NOMO-1 treated with DMSO at 0.1 percent for 48 hours (cell line): Measurements from ENCODE around the gene IL2.
A peak's percentile ranks its signal among the peaks of the same experiment; 100 is the strongest.

Source experiments
- DNase-seq: peaks from one replicate; lab custom pipeline; 2025; ENCODE audit not compliant: unreplicated experiment; lab: John Stamatoyannopoulos, UW

IL2 gene

GRCh38 chr4:122456231-122457116 lies at the start of gene IL2:
TSS of gene IL2 (minus strand) at chr4:122456725. CDS start at chr4:122456440, 285 bp downstream.
- no peak for DNase-seq

DNA sequence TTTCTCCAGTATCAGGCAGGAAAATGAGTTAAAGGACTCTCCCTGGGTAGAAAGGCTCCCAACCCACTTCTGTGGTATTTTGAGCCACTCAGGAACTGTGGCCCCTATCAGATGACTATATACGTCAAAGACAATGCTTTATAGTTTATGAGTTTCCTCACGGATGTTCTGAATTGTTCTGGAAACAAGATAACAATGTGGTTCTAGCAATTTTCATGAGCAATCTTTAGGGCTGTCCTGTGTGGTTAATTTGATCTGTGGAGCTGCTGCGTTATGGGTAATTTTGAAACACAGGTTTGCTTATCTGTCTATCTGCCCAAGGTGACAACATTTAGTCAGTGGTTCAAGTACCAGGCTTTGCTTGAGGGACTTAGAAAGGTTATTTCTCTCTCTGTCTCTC lies 46.7 kb upstream of the IL2 start:
- no peak for DNase-seq

GRCh38 chr4:122500852-122501501 lies 44.5 kb upstream of the IL2 start:
- DNase-seq = no peak

DNA sequence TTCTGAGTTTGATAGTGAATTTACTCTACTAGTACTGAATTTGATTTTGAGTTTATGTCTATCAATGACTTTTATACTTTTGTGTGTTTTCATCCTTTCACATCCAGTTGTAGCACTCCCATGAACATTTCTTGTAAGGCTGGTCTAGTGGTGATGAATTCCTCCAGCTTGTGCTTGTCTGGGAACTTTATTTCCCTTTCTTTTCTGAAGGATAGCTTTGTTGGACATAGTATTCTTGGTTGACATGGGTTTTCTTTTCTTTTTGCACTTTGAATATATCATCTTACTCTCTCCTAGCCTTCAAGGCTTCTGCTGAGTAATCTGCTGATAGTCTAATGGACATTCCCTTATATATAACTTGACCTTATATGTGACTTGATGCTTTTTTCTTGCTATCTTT lies 32.5 kb upstream of the IL2 start:
- DNase-seq = no peak

DNA sequence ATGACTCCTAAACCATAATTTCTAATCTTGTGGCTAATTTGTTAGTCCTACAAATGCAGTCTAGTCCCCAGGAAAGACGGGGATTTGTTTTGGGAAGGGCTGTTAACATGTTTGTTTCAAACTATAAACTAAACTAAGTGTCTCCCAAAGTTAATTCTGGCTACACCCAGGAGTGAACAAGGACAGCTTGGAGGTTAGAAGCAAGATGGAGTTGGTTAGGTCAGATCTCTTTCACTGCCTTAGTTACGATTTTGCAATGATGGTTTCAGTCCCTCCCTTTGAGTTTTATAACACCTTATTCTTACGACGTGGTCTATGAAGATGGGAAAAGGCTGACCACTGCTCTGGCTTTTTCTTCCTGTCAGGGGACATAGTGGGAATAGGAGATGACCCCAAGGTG lies 27.0 kb upstream of the IL2 start:
- DNase-seq = no peak

DNA sequence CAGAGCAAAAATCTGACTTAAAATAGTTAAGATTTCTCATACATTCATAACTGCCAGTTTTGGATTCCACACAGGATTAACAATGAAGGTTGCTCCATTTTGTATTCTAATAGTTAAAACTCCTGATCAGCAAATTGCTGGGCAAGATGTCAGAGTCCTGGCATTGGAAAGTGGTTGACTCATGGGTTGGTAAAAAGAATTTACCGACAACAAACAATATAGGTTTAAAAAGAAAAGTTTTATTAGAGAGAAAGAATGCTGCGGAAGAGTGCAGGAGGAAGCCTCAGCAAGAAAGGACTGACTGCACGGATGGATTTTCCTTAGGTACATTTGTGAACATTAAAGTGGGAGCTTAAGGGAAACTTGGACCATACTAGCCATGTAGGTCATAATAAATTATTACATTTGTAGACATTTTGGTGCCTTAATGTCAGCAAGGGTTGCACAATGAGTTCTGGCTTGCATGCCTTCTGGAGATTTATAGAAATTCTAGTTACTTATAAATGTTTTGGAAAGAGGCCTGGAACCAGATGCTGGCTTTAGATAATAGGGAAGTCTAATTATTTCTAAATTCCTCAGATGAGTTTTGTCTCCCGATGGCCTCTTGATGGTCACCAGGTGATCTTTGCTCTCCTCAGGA lies 25.4 kb upstream of the IL2 start:
- DNase-seq = no peak

- DNase-seq = peak; percentile 76
Measured at GRCh38 chr4:122480655-122481487, 24.3 kb upstream of the IL2 start.

- peak; percentile 81 for DNase-seq
Measured at GRCh38 chr4:122479935-122480416, 23.5 kb upstream of the IL2 start.

- no peak for DNase-seq
Measured at GRCh38 chr4:122476745-122477144, 20.2 kb upstream of the IL2 start.

- no peak for DNase-seq
Measured at GRCh38 chr4:122476126-122476525, 19.6 kb upstream of the IL2 start.

- DNase-seq = no peak
Measured at GRCh38 chr4:122475233-122475632, 18.7 kb upstream of the IL2 start.

- no peak for DNase-seq
Measured at GRCh38 chr4:122469457-122469856, 12.9 kb upstream of the IL2 start.

DNA sequence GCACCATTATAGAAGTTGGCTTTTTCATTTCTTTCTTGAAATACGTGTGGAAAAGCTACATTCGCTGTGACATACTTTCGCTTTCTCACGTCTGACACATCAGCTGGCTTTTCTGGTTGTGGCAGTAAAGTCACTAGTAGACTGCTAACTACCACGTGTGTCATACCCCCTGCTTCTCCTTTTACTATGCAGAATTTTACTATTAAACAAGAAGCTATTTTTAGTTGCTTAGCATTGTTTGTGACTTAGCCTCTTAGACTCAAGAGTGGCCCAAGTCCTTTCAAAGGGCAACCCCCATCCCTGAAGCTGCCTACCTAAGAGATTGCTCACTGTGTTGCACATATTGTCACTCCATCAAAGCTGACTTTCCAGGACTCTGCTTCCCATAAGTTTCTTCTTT lies 2.1 kb upstream of the IL2 start:
- DNase-seq = peak; percentile 85

DNA sequence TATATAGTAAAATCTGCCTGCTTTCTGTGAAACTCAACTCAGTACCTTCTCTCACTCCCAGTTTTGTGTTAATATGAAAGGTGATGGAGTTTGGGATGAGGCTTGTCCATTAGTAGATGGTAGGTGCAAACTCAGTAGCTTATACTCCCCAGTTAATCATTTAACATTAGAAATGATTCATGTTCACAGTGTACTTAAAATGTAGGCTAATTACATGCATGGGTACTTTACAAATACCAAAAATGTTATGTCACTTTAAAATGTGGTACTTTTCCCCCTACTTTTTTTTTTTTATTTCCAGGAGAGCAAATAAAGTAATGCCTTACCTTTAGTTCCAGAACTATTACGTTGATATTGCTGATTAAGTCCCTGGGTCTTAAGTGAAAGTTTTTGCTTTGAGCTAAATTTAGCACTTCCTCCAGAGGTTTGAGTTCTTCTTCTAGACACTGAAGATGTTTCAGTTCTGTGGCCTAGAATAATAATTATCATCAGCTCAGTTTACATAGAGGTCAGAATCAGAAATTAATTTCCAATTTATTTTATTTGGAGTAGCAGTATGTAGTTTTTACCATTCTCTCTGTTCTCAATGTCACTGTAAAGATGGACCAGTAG lies 3.0 kb downstream of the IL2 start:
- peak; percentile 11 for DNase-seq

DNA sequence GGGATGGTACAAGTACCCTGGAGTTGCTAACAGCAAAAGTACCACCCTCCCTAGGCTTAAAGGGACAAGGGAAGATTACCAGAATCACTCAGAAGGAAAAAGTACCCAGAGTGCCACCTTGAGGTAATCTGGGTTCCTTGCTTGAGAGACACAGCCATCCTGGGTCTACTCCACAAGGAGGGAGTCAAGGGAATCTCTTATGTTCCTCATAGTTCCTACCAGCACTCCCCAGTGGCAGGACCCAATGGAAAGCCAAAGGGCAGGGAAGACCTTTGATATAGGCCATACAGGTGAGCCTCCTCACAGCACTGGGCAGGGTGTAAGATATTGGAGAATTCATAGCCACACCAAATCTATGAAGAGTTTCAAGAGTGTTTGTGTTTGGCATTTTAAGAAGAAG lies 5.7 kb downstream of the IL2 start:
- DNase-seq = no peak

DNA sequence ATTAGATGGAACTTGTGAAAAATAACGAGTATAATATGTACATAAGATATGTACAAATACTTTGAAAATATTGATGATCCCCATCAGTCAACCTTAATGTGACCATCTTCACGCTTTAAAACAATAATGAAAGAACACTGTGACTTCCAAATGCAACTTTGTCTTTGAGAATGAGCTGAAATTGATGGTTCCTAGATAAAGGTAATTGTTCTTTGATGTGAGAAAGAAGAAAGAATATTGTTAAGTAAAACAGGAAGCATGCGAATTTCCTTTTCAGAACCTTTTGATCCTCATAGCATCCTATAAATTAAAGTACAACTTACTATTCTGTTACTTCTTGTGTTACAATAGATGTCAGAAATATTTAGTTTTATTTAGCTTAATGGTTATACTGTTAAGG lies 22.2 kb downstream of the IL2 start:
- no peak for DNase-seq

GRCh38 chr4:122431351-122431750 lies 25.2 kb downstream of the IL2 start:
- DNase-seq = no peak

DNA sequence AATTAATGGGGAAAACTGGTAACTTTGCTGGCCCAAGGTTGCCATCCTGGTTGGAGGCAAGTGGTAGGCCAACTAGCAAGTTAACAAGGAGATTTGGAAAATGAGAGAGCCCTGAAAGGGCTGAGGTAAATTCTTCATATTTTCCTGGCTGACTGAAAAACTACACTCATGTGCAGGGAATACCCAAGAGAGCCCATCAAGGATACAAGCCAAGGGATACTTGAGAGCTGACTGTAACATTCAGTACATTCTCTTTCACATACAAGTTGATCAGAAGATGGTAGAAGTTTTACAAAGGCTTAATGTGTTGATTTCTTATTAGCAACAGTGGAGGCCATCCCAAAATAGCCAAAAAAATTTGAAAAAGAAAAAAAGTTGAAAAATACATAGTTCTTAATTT lies 33.3 kb downstream of the IL2 start:
- no peak for DNase-seq

DNA sequence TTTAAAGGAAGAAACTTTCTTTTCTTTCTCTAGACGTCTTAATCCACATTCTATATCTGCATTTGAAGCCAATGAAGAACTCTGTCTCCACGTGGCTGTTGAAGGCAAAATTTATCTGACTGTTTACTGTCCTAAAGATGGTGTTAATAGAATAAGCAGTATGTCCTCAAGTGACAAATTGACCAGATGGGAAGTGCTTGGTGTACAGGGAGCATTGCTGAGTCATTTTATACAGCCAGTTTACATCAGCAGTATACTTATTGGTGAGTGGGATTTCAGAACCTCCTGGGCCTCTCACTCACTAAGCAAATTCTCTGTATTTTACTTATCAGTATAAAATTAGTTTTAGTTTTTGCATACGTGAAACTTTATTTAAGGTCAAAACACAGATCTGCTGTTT lies 44.0 kb downstream of the IL2 start:
- DNase-seq = no peak

GRCh38 chr4:122403861-122404260 lies 52.7 kb downstream of the IL2 start:
- no peak for DNase-seq
